Kidney epithelial cell (primary cell): ENCODE measurements around the gene RFLNA. TPM values are rescaled to one million over a fixed set of nuclear protein-coding genes. Genes with fewer than 3 reads are reported as not detected.

Source experiments
- DNase-seq: peaks from one replicate; pipeline ENCODE4 v3.0.0-alpha.2; 2010; ENCODE audit warnings: low read depth
- H3K27me3 ChIP-seq: 2 replicates; pipeline ENCODE4 v1.6.0; 2011; ENCODE audit warnings: low read length; ENCODE audit not compliant: control insufficient read depth, insufficient read depth
- H3K36me3 ChIP-seq: 2 replicates; pipeline ENCODE4 v1.5.1; 2011; ENCODE audit warnings: low read length; ENCODE audit not compliant: control insufficient read depth, insufficient read depth
- H3K4me3 ChIP-seq: 2 replicates; pipeline ENCODE4 v1.5.1; 2011; ENCODE audit warnings: low read depth, mild to moderate bottlenecking, control low read depth, low read length
- CTCF ChIP-seq: IDR thresholded peaks from 2 replicates; pipeline ENCODE4 v1.5.1; 2011; ENCODE audit warnings: mild to moderate bottlenecking, moderate library complexity, low read length, control low read depth, inconsistent platforms; ENCODE audit not compliant: insufficient read depth, poor library complexity, severe bottlenecking
- total RNA-seq: library from RNA; depleted of rRNA; stranded (reverse); fragments of >200 nt; gene quantifications from 2 replicates; pipeline ENCODE4 v1.2.3, GENCODE V29; 2015

Gene RFLNA
- total RNA-seq, 1 donor from 2014 or later: 0.54 TPM

GRCh38 chr12:124328636-124329035, 33.7 kb downstream of the RFLNA start:
- DNase-seq: no peak
- Histone ChIP-seq H3K27me3 (no peaks in the 10 kb centered on the region), H3K36me3 (peaks cover 15% of the 10 kb centered on the region), H3K4me3 (no peak overlapping the region)
- TF ChIP-seq CTCF: no peak

GRCh38 chr12:124332058-124332672, 37.3 kb downstream of the RFLNA start:
- TF ChIP-seq CTCF: peak; percentile 30
- no peak for DNase-seq
- peaks cover 7% of the 10 kb centered on the region for H3K36me3 ChIP-seq

GRCh38 chr12:124332900-124333299, 38.0 kb downstream of the RFLNA start:
- DNase-seq: no peak
- Histone ChIP-seq H3K4me3 (no peak overlapping the region), H3K27me3 (no peaks in the 10 kb centered on the region), H3K36me3 (peaks cover 7% of the 10 kb centered on the region)
- TF ChIP-seq CTCF: no peak

More at GRCh38 chr12:124332058-124332672, 37.3 kb downstream of the RFLNA start:
- Histone ChIP-seq H3K27me3 (no peaks in the 10 kb centered on the region), H3K4me3 (no peak overlapping the region)

- DNase-seq: no peak
- Histone ChIP-seq H3K4me3 (no peak overlapping the region), H3K36me3 (peaks cover 7% of the 10 kb centered on the region), H3K27me3 (no peaks in the 10 kb centered on the region)
- TF ChIP-seq CTCF: no peak
Measured at GRCh38 chr12:124333724-124334123, 38.8 kb downstream of the RFLNA start.

- Histone ChIP-seq H3K27me3 (no peaks in the 10 kb centered on the region), H3K36me3 (peaks cover 7% of the 10 kb centered on the region), H3K4me3 (no peak overlapping the region)
- TF ChIP-seq CTCF: no peak
- no peak for DNase-seq
Measured at GRCh38 chr12:124334266-124334665, 39.4 kb downstream of the RFLNA start.

- H3K4me3 ChIP-seq: no peak overlapping the region
- no peak for DNase-seq
- H3K36me3 ChIP-seq: peaks cover 7% of the 10 kb centered on the region
- H3K27me3 ChIP-seq: no peaks in the 10 kb centered on the region
- TF ChIP-seq CTCF: no peak
Measured at GRCh38 chr12:124334976-124335375, 40.1 kb downstream of the RFLNA start.
